ENCODE data around the gene WWOX. TPM values are rescaled to one million over a fixed set of nuclear protein-coding genes. Genes with fewer than 3 reads are reported as not detected.

Gene WWOX
- total RNA-seq, 1 experiment from 2014 or later: 20.3 TPM

Other genes starting within 250 kb of the WWOX start
- 0.29 TPM in 1 of 2 replicates, not detected in the other for gene CLEC3A, start 77.1 kb upstream of the WWOX start, total RNA-seq (2014; rRNA removed; shearing (Covaris generic))